OCI-LY1 (cell line): ENCODE data around the gene LRRC37B.
"Not testable (repeated sequence)": the region's sequence is repeated elsewhere in the genome, so short reads cannot be mapped to it uniquely, and the experiment has no call there.

Experiments used
- EZH2 ChIP-seq: fragments of 200-600 bp; sonication (generic), shearing (Covaris generic); IDR thresholded peaks from 2 replicates; pipeline ENCODE4 v1.8.0; 2017; ENCODE audit warnings: borderline replicate concordance, mixed run types, mild to moderate bottlenecking, antibody characterized with exemption, low read length, moderate library complexity, mixed read lengths
- TF ChIP-seq, protein P1 (sequence below): fragments of 200-600 bp; sonication (generic), shearing (Covaris generic); IDR thresholded peaks from 2 replicates; pipeline ENCODE4 v1.5.1; 2017; ENCODE audit warnings: mild to moderate bottlenecking, antibody characterized with exemption, low read length, moderate library complexity, mixed read lengths

DNA sequence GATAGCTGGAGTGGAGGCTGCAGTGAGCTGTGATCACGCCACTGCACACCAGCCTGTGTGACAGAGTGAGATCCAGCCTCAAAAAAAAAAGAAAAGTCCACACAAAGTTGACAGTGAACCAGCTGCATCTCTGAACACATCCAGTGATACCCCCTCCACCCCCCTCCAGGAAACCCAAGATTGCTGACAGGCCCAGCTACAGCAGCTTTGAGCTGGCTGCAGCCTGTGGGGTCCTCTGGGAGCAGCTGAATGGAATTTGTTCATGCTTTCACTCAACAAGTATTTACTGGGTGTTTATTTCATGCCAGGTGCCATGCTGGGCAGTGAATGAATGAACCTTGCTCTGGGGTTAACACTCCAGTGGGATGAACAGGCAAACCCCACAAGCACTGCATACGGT lies 56.9 kb downstream of the LRRC37B start:
- TF ChIP-seq, protein P1, sequence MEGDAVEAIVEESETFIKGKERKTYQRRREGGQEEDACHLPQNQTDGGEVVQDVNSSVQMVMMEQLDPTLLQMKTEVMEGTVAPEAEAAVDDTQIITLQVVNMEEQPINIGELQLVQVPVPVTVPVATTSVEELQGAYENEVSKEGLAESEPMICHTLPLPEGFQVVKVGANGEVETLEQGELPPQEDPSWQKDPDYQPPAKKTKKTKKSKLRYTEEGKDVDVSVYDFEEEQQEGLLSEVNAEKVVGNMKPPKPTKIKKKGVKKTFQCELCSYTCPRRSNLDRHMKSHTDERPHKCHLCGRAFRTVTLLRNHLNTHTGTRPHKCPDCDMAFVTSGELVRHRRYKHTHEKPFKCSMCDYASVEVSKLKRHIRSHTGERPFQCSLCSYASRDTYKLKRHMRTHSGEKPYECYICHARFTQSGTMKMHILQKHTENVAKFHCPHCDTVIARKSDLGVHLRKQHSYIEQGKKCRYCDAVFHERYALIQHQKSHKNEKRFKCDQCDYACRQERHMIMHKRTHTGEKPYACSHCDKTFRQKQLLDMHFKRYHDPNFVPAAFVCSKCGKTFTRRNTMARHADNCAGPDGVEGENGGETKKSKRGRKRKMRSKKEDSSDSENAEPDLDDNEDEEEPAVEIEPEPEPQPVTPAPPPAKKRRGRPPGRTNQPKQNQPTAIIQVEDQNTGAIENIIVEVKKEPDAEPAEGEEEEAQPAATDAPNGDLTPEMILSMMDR: not testable (repeated sequence)
- TF ChIP-seq EZH2: not testable (repeated sequence)
